Adrenal gland (tissue), 5 donors: ENCODE results near the gene B4GALT1.

Experiments used
- CTCF ChIP-seq, 6 experiments: fragments of 450-650 bp in 4 of 6; fragments of 200-600 bp in 2 of 6; sonication (generic) in 1 of 6; IDR thresholded peaks; 1 replicate in 5 of 6; 2 replicates in 1 of 6; pipeline versions ENCODE4 v1.5.1 to v1.8.0; 2016 to 2021; ENCODE audit warnings: antibody characterized with exemption in 6 of 6, mild to moderate bottlenecking in 2 of 6, moderate library complexity in 1 of 6
- POLR2A ChIP-seq, 2 donors: fragments of 450-650 bp; IDR thresholded peaks; one replicate each; pipeline ENCODE4 v1.6.1; 2017; ENCODE audit warnings: antibody characterized with exemption in 2 of 2, mild to moderate bottlenecking in 2 of 2, moderate library complexity in 1 of 2
- donor health status: DM: no; HTN: no; CAD: no.

- no peak for TF ChIP-seq POLR2A (IDR thresholded peaks at IDR 0.05)
- TF ChIP-seq CTCF (IDR thresholded peaks at IDR 0.05): no peak
Observed at GRCh38 chr9:33185858-33186257, 18.7 kb upstream of the B4GALT1 start.
